GM18909 (cell line): Measurements from ENCODE around the gene ZNF576.
"Not testable (repeated sequence)": the region's sequence is repeated elsewhere in the genome, so short reads cannot be mapped to it uniquely, and the experiment has no call there.

Experiments used
- ATAC-seq: cut with Tn5 transposase; IDR thresholded peaks from one replicate; pipeline ENCODE4 v1.9.1; 2021; ENCODE audit warnings: mild to moderate bottlenecking; ENCODE audit not compliant: unreplicated experiment, poor library complexity

The ZNF576 gene

GRCh38 chr19:43574424-43575155, 21.8 kb upstream of the ZNF576 start:
- no peak for ATAC-seq

- ATAC-seq, result peak; percentile 96
Observed at GRCh38 chr19:43575156-43575950, 21.0 kb upstream of the ZNF576 start, which contains the start of the genes PINLYP and XRCC1. TSS of gene PINLYP (plus strand) at chr19:43575801. CDS start at chr19:43577192, 1,391 bp downstream. TSS of gene XRCC1 (minus strand) at chr19:43575527. CDS start at chr19:43575458, 69 bp downstream.

GRCh38 chr19:43575955-43576878, 20.2 kb upstream of the ZNF576 start:
- ATAC-seq, result no peak

GRCh38 chr19:43578787-43579186, 17.6 kb upstream of the ZNF576 start:
- no peak for ATAC-seq

- no peak for ATAC-seq
Observed at GRCh38 chr19:43581467-43581866, 14.9 kb upstream of the ZNF576 start.

- ATAC-seq, result no peak
Observed at GRCh38 chr19:43582495-43582894, 13.9 kb upstream of the ZNF576 start.

- peak; percentile 64 for ATAC-seq
Observed at GRCh38 chr19:43584484-43584883, 11.9 kb upstream of the ZNF576 start.

GRCh38 chr19:43586346-43586745, 10.0 kb upstream of the ZNF576 start:
- no peak for ATAC-seq

GRCh38 chr19:43587029-43587428, 9.4 kb upstream of the ZNF576 start:
- ATAC-seq, result not testable (repeated sequence)

- no peak for ATAC-seq
Observed at GRCh38 chr19:43589277-43589676, 7.1 kb upstream of the ZNF576 start.

GRCh38 chr19:43589678-43590077, 6.7 kb upstream of the ZNF576 start:
- ATAC-seq, result no peak

- no peak for ATAC-seq
Observed at GRCh38 chr19:43591904-43592772, 4.3 kb upstream of the ZNF576 start.

- ATAC-seq, result no peak
Observed at GRCh38 chr19:43592800-43593350, 3.5 kb upstream of the ZNF576 start.

GRCh38 chr19:43594081-43594697, 2.2 kb upstream of the ZNF576 start:
- no peak for ATAC-seq

- peak; percentile 24 for ATAC-seq
Observed at GRCh38 chr19:43594710-43595604, 1.4 kb upstream of the ZNF576 start.

GRCh38 chr19:43595605-43595998, 793 bp upstream of the ZNF576 start:
- ATAC-seq, result peak; percentile 7

- ATAC-seq, result no peak
Observed at GRCh38 chr19:43596842-43597461, 557 bp downstream of the ZNF576 start.
